ENCODE measurements around the gene HHAT.
A peak's percentile ranks its signal among the peaks of the same experiment; 100 is the strongest.

HHAT gene

DNA sequence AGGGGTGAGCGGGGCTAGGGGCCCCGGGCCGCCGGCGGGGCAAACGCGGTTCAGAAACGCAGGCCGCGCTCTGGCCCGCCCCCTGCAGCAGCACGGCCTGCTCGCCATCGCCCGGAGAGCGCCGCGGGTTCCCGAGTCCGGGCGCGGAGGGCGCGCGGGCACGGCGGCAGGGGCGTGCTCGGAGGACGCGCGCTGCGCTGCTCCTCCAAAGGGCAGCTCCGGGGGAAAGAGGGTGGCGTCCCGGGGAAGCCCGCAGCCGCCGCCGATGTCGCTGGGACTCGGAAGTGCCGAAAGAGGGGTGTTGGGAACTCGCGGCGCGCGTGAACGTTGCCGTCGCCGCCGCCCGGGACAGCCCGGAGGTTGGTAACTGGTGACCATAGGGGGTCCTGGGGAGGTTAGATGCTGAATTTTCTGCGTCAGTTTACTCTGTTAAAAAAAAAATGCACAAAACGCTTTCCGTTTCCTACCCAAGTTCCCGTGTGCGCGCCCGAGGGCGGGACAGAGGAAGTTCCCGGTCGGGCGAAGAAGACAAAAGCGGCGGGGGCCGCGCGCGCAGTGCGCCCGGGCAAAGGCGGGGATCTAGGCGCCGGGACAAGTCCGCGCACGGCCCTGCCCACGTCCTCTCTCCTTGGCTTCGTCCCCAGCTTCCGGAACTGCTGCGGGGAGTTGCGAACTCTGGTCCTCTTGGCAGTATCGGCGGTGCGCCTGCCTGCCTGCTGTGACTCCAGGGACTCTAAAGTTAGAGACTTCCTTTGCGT, at the start of gene HHAT:
Gene HHAT, plus strand, starts transcription at position 157 of the 758 bp plus-strand sequence. CDS start 20,074 bp downstream, outside the sequence.
- Histone ChIP-seq H3K4me2 (ENCODE audit: insufficient read depth, low read length) (peak within 1 kb of the TSS; percentile 66), H3K27me3 (ENCODE audit: insufficient read depth, low read length, poor library complexity) (no peaks in the 10 kb centered on the region), H3K4me1 (ENCODE audit: insufficient read depth, low read length) (peaks cover 29% of the 10 kb centered on the region), H3K79me2 (ENCODE audit: insufficient read depth, low read length) (no peaks in the 10 kb centered on the region), H3K9me3 (ENCODE audit: insufficient read depth, low read length, severe bottlenecking) (no peaks in the 10 kb centered on the region), H2AFZ (ENCODE audit: low read depth, low read length) (peak within 1 kb of the TSS; percentile 79), H4K20me1 (ENCODE audit: insufficient read depth, low read length) (no peaks in the 10 kb centered on the region), H3K36me3 (ENCODE audit: insufficient read depth, low read length) (no peaks in the 10 kb centered on the region), H3K9ac (ENCODE audit: low read depth, low read length) (peak within 1 kb of the TSS; percentile 74), H3K27ac (ENCODE audit: low read length) (peak within 1 kb of the TSS; percentile 76), H3K4me3 (ENCODE audit: low read depth in 1 of 2, low read length in 2 of 2) (peak within 1 kb of the TSS; percentile 77 to 82)
- TF ChIP-seq EZH2 (IDR thresholded peaks at IDR 0.05; ENCODE audit: borderline replicate concordance, low read depth, low read length, severe bottlenecking) = no peak
- TF ChIP-seq, protein P1, sequence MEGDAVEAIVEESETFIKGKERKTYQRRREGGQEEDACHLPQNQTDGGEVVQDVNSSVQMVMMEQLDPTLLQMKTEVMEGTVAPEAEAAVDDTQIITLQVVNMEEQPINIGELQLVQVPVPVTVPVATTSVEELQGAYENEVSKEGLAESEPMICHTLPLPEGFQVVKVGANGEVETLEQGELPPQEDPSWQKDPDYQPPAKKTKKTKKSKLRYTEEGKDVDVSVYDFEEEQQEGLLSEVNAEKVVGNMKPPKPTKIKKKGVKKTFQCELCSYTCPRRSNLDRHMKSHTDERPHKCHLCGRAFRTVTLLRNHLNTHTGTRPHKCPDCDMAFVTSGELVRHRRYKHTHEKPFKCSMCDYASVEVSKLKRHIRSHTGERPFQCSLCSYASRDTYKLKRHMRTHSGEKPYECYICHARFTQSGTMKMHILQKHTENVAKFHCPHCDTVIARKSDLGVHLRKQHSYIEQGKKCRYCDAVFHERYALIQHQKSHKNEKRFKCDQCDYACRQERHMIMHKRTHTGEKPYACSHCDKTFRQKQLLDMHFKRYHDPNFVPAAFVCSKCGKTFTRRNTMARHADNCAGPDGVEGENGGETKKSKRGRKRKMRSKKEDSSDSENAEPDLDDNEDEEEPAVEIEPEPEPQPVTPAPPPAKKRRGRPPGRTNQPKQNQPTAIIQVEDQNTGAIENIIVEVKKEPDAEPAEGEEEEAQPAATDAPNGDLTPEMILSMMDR (IDR thresholded peaks at IDR 0.05; ENCODE audit: borderline replicate concordance, extremely low read depth, low read length, poor library complexity, severe bottlenecking) = no peak
- DNase-seq (peak; percentile 82), ATAC-seq (ENCODE audit: insufficient read depth, low read depth) (peak; percentile 81)

DNA sequence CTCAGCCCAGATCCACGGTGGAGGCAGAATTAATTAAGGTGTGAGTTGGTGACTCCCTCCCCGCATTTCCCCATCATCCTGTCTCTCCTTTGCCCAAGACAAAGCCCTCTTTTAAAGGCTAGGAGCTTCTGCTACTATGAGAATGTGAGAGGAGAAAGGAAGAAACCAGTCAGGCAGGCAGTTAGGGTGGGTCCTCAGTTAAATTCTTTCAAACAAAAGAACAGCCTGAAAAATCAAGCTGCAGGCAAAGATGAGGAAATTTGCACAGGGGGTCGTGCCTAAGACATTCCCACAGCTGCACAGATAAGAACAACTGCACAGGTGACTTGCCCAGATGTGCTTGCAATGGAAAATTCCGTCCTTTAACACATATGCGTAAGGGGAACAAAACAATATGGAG, 48.5 kb upstream of the HHAT start:
- H3K4me3 ChIP-seq (ENCODE audit: low read depth in 1 of 2, low read length in 2 of 2) = no peak overlapping the region
- no peaks in the 10 kb centered on the region for H4K20me1 ChIP-seq (ENCODE audit: insufficient read depth, low read length)
- H3K9me3 ChIP-seq (ENCODE audit: insufficient read depth, low read length, severe bottlenecking) = peaks cover 7% of the 10 kb centered on the region
- no peak for ATAC-seq (ENCODE audit: insufficient read depth, low read depth)
- H3K36me3 ChIP-seq (ENCODE audit: insufficient read depth, low read length) = no peaks in the 10 kb centered on the region
- no peaks in the 10 kb centered on the region for H3K79me2 ChIP-seq (ENCODE audit: insufficient read depth, low read length)
- no peak overlapping the region for H3K9ac ChIP-seq (ENCODE audit: low read depth, low read length)
- no peak overlapping the region for H3K27ac ChIP-seq (ENCODE audit: low read length)
- H3K4me2 ChIP-seq (ENCODE audit: insufficient read depth, low read length) = no peak overlapping the region
- no peak for DNase-seq
- no peaks in the 10 kb centered on the region for H3K27me3 ChIP-seq (ENCODE audit: insufficient read depth, low read length, poor library complexity)
- no peaks in the 10 kb centered on the region for H3K4me1 ChIP-seq (ENCODE audit: insufficient read depth, low read length)
- no peak overlapping the region for H2AFZ ChIP-seq (ENCODE audit: low read depth, low read length)
- TF ChIP-seq EZH2 (IDR thresholded peaks at IDR 0.05; ENCODE audit: borderline replicate concordance, low read depth, low read length, severe bottlenecking) = no peak
- TF ChIP-seq, protein P1 (IDR thresholded peaks at IDR 0.05; ENCODE audit: borderline replicate concordance, extremely low read depth, low read length, poor library complexity, severe bottlenecking) = no peak

DNA sequence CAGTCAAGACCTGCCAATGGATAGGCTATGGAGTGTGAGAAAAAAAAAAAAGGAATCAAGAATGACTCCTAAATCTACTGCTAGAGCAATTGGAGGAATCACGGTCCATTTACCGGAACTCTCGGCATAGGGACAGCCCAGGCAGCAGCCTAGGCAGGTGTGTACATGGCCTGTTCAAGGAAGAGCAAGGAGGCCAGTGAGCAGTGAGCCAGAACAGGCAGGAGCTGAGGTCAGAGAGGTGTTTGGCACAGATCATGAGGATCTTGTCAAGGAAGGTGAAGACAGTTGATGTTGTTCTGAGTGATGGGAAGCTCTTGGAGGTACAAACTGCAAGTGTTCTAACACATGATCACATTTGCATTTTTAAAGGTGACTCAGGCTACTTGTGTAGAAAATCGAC, 40.6 kb upstream of the HHAT start:
- H3K27me3 ChIP-seq (ENCODE audit: insufficient read depth, low read length, poor library complexity) = peaks cover 6% of the 10 kb centered on the region
- DNase-seq (no peak), ATAC-seq (ENCODE audit: insufficient read depth, low read depth) (no peak)
- H3K79me2 ChIP-seq (ENCODE audit: insufficient read depth, low read length) = no peaks in the 10 kb centered on the region
- no peak overlapping the region for H2AFZ ChIP-seq (ENCODE audit: low read depth, low read length)
- TF ChIP-seq, protein P1 (IDR thresholded peaks at IDR 0.05; ENCODE audit: borderline replicate concordance, extremely low read depth, low read length, poor library complexity, severe bottlenecking) = no peak
- TF ChIP-seq EZH2 (IDR thresholded peaks at IDR 0.05; ENCODE audit: borderline replicate concordance, low read depth, low read length, severe bottlenecking) = no peak
- H3K9me3 ChIP-seq (ENCODE audit: insufficient read depth, low read length, severe bottlenecking) = no peaks in the 10 kb centered on the region
- H4K20me1 ChIP-seq (ENCODE audit: insufficient read depth, low read length) = no peaks in the 10 kb centered on the region
- no peak overlapping the region for H3K4me3 ChIP-seq (ENCODE audit: low read depth in 1 of 2, low read length in 2 of 2)
- H3K36me3 ChIP-seq (ENCODE audit: insufficient read depth, low read length) = no peaks in the 10 kb centered on the region
- no peak overlapping the region for H3K9ac ChIP-seq (ENCODE audit: low read depth, low read length)
- no peak overlapping the region for H3K4me2 ChIP-seq (ENCODE audit: insufficient read depth, low read length)
- H3K27ac ChIP-seq (ENCODE audit: low read length) = no peak overlapping the region
- H3K4me1 ChIP-seq (ENCODE audit: insufficient read depth, low read length) = no peaks in the 10 kb centered on the region
